ENCODE data around the gene C1R.
A peak's percentile ranks its signal among the peaks of the same experiment; 100 is the strongest.
"Not testable (repeated sequence)": the region's sequence is repeated elsewhere in the genome, so short reads cannot be mapped to it uniquely, and the experiment has no call there.

Gene C1R

GRCh38 chr12:7068240-7068993, 23.8 kb downstream of the C1R start:
- no peak for DNase-seq (ENCODE audit: low spot score)

GRCh38 chr12:7067096-7067495, 25.1 kb downstream of the C1R start:
- DNase-seq (ENCODE audit: low spot score) = no peak

GRCh38 chr12:7066596-7066995, 25.6 kb downstream of the C1R start:
- no peak for DNase-seq (ENCODE audit: low spot score)

GRCh38 chr12:7065073-7065623, 27.1 kb downstream of the C1R start:
- DNase-seq (ENCODE audit: low spot score) = no peak

GRCh38 chr12:7064516-7064915, 27.7 kb downstream of the C1R start:
- DNase-seq (ENCODE audit: low spot score) = no peak

GRCh38 chr12:7061596-7061995, 30.6 kb downstream of the C1R start:
- DNase-seq (ENCODE audit: low spot score) = no peak

- DNase-seq (ENCODE audit: low spot score) = no peak
These were observed 31.1 kb downstream of the C1R start for GRCh38 chr12:7061138-7061537.

- DNase-seq (ENCODE audit: low spot score) = peak; percentile 50
These were observed 31.8 kb downstream of the C1R start, which contains the start of gene C1S for GRCh38 chr12:7060353-7060954. C1S (plus strand) TSS chr12:7060718; CDS start chr12:7061913, 1,195 bp downstream.

- no peak for DNase-seq (ENCODE audit: low spot score)
These were observed 32.5 kb downstream of the C1R start for GRCh38 chr12:7059780-7060179.

GRCh38 chr12:7058850-7059395, 33.3 kb downstream of the C1R start:
- no peak for DNase-seq (ENCODE audit: low spot score)

- no peak for DNase-seq (ENCODE audit: low spot score)
These were observed 33.9 kb downstream of the C1R start for GRCh38 chr12:7058163-7058845.

GRCh38 chr12:7055736-7056135, 36.5 kb downstream of the C1R start:
- DNase-seq (ENCODE audit: low spot score) = not testable (repeated sequence)

GRCh38 chr12:7054925-7055324, 37.3 kb downstream of the C1R start:
- DNase-seq (ENCODE audit: low spot score) = no peak

- DNase-seq (ENCODE audit: low spot score) = not testable (repeated sequence)
These were observed 42.3 kb downstream of the C1R start for GRCh38 chr12:7049973-7050372.

GRCh38 chr12:7049445-7049951, 42.7 kb downstream of the C1R start:
- not testable (repeated sequence) for DNase-seq (ENCODE audit: low spot score)

GRCh38 chr12:7047306-7047705, 44.9 kb downstream of the C1R start:
- DNase-seq (ENCODE audit: low spot score) = no peak

- DNase-seq (ENCODE audit: low spot score) = no peak
These were observed 45.7 kb downstream of the C1R start for GRCh38 chr12:7046383-7047105.

GRCh38 chr12:7045913-7046312, 46.3 kb downstream of the C1R start:
- DNase-seq (ENCODE audit: low spot score) = no peak

GRCh38 chr12:7042842-7043241, 49.4 kb downstream of the C1R start:
- DNase-seq (ENCODE audit: low spot score) = peak; percentile 19

GRCh38 chr12:7039403-7039802, 52.8 kb downstream of the C1R start:
- DNase-seq (ENCODE audit: low spot score) = no peak

- DNase-seq (ENCODE audit: low spot score) = no peak
These were observed 53.7 kb downstream of the C1R start for GRCh38 chr12:7038591-7038990.

GRCh38 chr12:7037411-7037810, 54.8 kb downstream of the C1R start:
- DNase-seq (ENCODE audit: low spot score) = not testable (repeated sequence)

Measured in HuH-7.5 (cell line).